Progenitor cell of endocrine pancreas (in vitro differentiated cells): Measurements from ENCODE around the gene HPCA. TPM values are rescaled to one million over a fixed set of nuclear protein-coding genes. Genes with fewer than 3 reads are reported as not detected.

Experiments
- DNase-seq: peaks from one replicate; pipeline ENCODE4 v3.0.0; 2021; ENCODE audit warnings: low spot score; ENCODE audit not compliant: unreplicated experiment
- H3K27ac Mint-ChIP-seq: 2 replicates; pipeline ENCODE4 v1.8.0; 2021; ENCODE audit warnings: mild to moderate bottlenecking, moderate library complexity, mixed read lengths
- H3K27me3 Mint-ChIP-seq: 2 replicates; pipeline ENCODE4 v1.8.0; 2021; ENCODE audit warnings: mixed read lengths
- H3K36me3 Mint-ChIP-seq: 2 replicates; pipeline ENCODE4 v1.8.0; 2022; ENCODE audit warnings: mixed read lengths; ENCODE audit not compliant: insufficient read depth
- H3K4me1 Mint-ChIP-seq: 2 replicates; pipeline ENCODE4 v1.8.0; 2021; ENCODE audit warnings: low read depth, mixed read lengths
- H3K4me3 Mint-ChIP-seq: 2 replicates; pipeline ENCODE4 v1.8.0; 2021; ENCODE audit warnings: low read depth, mild to moderate bottlenecking, moderate library complexity, mixed read lengths
- H3K9me3 Mint-ChIP-seq: 2 replicates; pipeline ENCODE4 v1.8.0; 2021; ENCODE audit warnings: low read depth, mixed read lengths
- CTCF ChIP-seq: fragments of 200-600 bp; sonication (generic); IDR thresholded peaks from one replicate; pipeline ENCODE4 v1.5.0; 2021; ENCODE audit warnings: antibody characterized with exemption, mild to moderate bottlenecking; ENCODE audit not compliant: unreplicated experiment
- total RNA-seq: library from RNA; stranded (reverse); gene quantifications from 2 replicates; pipeline ENCODE4 v1.2.1, GENCODE V29; 2021

HPCA gene
- total RNA-seq, 1 donor from 2014 or later, result 0.96 TPM

GRCh38 chr1:32895325-32896215, 9.3 kb downstream of the HPCA start:
- Mint-ChIP-seq H3K4me3 (no peak overlapping the region), H3K27me3 (peaks cover 61% of the 10 kb centered on the region), H3K4me1 (peaks cover 3% of the 10 kb centered on the region)

GRCh38 chr1:32896451-32896850, 10.2 kb downstream of the HPCA start:
- H3K4me3 Mint-ChIP-seq, result no peak overlapping the region
- DNase-seq, result no peak
- H3K27me3 Mint-ChIP-seq, result peaks cover 56% of the 10 kb centered on the region
- no peak for TF ChIP-seq CTCF
- no peaks in the 10 kb centered on the region for H3K36me3 Mint-ChIP-seq
- no peaks in the 10 kb centered on the region for H3K9me3 Mint-ChIP-seq
- no peak overlapping the region for H3K27ac Mint-ChIP-seq
- H3K4me1 Mint-ChIP-seq, result peaks cover 3% of the 10 kb centered on the region

More at GRCh38 chr1:32895325-32896215, 9.3 kb downstream of the HPCA start:
- Mint-ChIP-seq H3K27ac (no peak overlapping the region), H3K9me3 (no peaks in the 10 kb centered on the region), H3K36me3 (no peaks in the 10 kb centered on the region)
- DNase-seq, result no peak
- TF ChIP-seq CTCF, result no peak

- no peak for DNase-seq
- Mint-ChIP-seq H3K27ac (no peak overlapping the region), H3K36me3 (no peaks in the 10 kb centered on the region), H3K9me3 (no peaks in the 10 kb centered on the region), H3K4me1 (peaks cover 3% of the 10 kb centered on the region), H3K4me3 (no peak overlapping the region), H3K27me3 (peaks cover 53% of the 10 kb centered on the region)
- no peak for TF ChIP-seq CTCF
Observed at GRCh38 chr1:32897082-32898049, 11.1 kb downstream of the HPCA start.

- no peak overlapping the region for H3K4me3 Mint-ChIP-seq
- no peak for TF ChIP-seq CTCF
- H3K9me3 Mint-ChIP-seq, result no peaks in the 10 kb centered on the region
Observed at GRCh38 chr1:32898056-32898455, 11.8 kb downstream of the HPCA start.

GRCh38 chr1:32898958-32899357, 12.7 kb downstream of the HPCA start:
- no peak for DNase-seq
- Mint-ChIP-seq H3K9me3 (no peaks in the 10 kb centered on the region), H3K27me3 (peaks cover 50% of the 10 kb centered on the region)

More at GRCh38 chr1:32898056-32898455, 11.8 kb downstream of the HPCA start:
- no peak for DNase-seq
- Mint-ChIP-seq H3K27ac (no peak overlapping the region), H3K36me3 (no peaks in the 10 kb centered on the region), H3K27me3 (peaks cover 54% of the 10 kb centered on the region), H3K4me1 (peaks cover 3% of the 10 kb centered on the region)

More at GRCh38 chr1:32898958-32899357, 12.7 kb downstream of the HPCA start:
- Mint-ChIP-seq H3K27ac (no peak overlapping the region), H3K4me3 (no peak overlapping the region), H3K4me1 (no peaks in the 10 kb centered on the region), H3K36me3 (no peaks in the 10 kb centered on the region)
- no peak for TF ChIP-seq CTCF
